LNCaP clone FGC (cell line): ENCODE measurements around the gene ERAS.

ENCODE experiments used
- DNase-seq: peaks from one replicate; pipeline ENCODE4 v3.0.0-alpha.2; 2011; ENCODE audit warnings: low read depth
- H3K4me3 ChIP-seq: 2 replicates; pipeline ENCODE4 v1.5.1; 2011; ENCODE audit warnings: mild to moderate bottlenecking, low read depth, low read length, control low read depth
- TF ChIP-seq, protein P1 (sequence below): IDR thresholded peaks from 2 replicates; pipeline ENCODE4 v1.5.1; 2012; ENCODE audit warnings: mild to moderate bottlenecking; ENCODE audit not compliant: control insufficient read depth, insufficient read depth; ENCODE audit errors: extremely low read depth

Gene ERAS

DNA sequence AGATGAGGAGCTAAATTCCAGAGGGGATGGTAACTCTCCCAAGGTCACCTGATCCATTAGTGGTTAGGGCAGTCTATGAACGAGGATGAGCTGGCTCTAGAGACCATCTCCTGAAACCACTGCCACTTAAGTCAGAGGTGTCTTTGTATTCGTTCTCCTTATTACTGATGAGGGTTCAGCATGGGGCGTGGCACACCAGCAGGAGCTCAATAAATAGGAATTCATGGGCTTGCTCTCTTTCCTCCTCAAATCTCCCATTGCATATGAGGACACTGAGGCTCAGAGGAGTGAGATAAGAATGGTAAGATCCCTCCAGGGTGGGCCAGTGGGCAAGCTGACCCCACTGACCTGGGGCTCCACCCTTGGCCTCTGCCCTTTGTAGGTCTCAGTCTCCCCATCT lies 41.6 kb upstream of the ERAS start:
- no peak for DNase-seq
- no peak overlapping the region for H3K4me3 ChIP-seq
- TF ChIP-seq, protein P1, sequence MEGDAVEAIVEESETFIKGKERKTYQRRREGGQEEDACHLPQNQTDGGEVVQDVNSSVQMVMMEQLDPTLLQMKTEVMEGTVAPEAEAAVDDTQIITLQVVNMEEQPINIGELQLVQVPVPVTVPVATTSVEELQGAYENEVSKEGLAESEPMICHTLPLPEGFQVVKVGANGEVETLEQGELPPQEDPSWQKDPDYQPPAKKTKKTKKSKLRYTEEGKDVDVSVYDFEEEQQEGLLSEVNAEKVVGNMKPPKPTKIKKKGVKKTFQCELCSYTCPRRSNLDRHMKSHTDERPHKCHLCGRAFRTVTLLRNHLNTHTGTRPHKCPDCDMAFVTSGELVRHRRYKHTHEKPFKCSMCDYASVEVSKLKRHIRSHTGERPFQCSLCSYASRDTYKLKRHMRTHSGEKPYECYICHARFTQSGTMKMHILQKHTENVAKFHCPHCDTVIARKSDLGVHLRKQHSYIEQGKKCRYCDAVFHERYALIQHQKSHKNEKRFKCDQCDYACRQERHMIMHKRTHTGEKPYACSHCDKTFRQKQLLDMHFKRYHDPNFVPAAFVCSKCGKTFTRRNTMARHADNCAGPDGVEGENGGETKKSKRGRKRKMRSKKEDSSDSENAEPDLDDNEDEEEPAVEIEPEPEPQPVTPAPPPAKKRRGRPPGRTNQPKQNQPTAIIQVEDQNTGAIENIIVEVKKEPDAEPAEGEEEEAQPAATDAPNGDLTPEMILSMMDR = no peak

- TF ChIP-seq, protein P1 = no peak
- no peak overlapping the region for H3K4me3 ChIP-seq
- no peak for DNase-seq
Measured at GRCh38 chrX:48785186-48785539, 41.1 kb upstream of the ERAS start.

- H3K4me3 ChIP-seq = no peak overlapping the region
- TF ChIP-seq, protein P1 = no peak
- DNase-seq = no peak
Measured at GRCh38 chrX:48785540-48786214, 40.6 kb upstream of the ERAS start.

DNA sequence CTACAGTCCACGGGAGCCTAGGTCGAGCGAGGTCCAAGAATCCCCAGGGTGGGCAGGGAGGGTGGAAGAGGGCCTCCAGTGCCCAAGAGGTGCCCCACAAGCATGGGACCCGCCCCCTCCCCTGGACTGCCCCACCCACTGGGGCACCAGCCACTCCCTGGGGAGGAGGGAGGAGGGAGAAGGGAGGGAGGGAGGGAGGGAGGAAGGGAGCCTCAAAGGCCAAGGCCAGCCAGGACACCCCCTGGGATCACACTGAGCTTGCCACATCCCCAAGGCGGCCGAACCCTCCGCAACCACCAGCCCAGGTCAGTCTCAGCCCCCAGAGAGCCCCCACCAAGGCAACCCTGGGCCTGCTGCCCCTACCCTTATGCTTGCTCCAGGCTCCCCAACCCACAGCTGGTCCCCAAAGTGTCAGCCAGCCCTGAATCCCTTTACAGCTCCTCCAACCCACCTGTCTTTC lies 39.9 kb upstream of the ERAS start, which contains the start of gene GATA1:
Gene GATA1 (plus strand): TSS at position 250 of the 460 bp plus-strand sequence. CDS start 4,520 bp downstream, outside the sequence.
- TF ChIP-seq, protein P1 = no peak
- DNase-seq = no peak
- H3K4me3 ChIP-seq = no peak within 1 kb of the TSS

- H3K4me3 ChIP-seq = no peak overlapping the region
- no peak for DNase-seq
- TF ChIP-seq, protein P1 = no peak
Measured at GRCh38 chrX:48786825-48787504, 39.3 kb upstream of the ERAS start.

GRCh38 chrX:48787505-48788443 lies 38.5 kb upstream of the ERAS start:
- TF ChIP-seq, protein P1 = no peak
- no peak overlapping the region for H3K4me3 ChIP-seq
- DNase-seq = no peak
